Measurements from ENCODE around the gene JPT2.
"Not testable (repeated sequence)": the region's sequence is repeated elsewhere in the genome, so short reads cannot be mapped to it uniquely, and the experiment has no call there.

Gene JPT2

DNA sequence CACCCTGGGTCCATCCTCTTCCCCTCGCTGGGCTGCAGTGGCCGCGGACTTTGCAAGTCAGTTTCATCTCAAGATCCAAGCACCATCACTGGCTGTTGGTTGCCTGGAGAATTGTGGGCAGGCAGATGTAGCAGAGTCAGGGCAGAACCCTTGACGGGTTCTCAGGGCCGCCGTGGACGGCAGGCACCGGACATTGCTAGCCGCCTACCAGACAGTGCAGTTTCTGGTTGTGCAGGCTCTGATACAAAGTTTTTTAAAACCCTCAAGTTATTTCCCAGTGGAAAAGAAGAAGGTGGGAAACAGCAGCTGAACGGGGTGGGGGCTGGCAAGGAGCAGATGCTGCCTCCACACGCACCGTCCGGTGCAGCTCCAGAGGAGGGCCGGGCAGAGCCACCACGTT, 31.3 kb downstream of the JPT2 start:
- no peak for DNase-seq

DNA sequence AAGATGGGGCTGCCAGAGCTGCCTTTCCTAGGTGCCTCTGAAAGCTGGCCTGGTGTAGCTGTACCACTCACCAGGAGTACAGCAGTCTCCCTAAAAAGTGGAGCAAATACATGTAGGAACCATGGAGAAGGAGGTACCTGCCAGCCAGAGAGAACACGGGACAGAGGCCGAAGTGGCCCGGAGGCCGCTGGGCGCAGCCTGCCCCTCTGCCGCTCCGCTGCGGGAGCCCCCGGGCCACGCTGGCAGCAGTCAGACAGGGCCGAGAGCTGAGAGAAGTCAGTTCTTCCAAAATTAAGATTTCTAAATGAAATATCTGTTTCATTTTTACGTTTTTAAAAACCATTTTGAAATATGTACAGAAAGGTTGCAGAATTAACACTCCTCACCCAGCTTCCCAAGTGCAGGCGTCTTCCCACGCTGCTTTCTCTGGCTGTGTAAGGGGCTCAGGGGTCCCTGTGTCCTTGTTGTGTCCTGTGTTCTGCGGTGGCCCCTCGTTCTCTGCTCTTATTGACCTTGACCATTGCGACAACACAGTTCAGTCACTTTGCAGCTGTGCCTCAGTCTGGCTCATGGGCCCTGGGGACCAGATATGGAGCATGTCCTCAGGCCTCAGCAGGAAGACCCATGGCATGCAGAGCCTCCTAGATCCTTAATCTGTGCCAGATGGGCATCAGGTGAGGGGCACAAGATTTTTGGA, 32.9 kb downstream of the JPT2 start:
- no peak for DNase-seq

DNA sequence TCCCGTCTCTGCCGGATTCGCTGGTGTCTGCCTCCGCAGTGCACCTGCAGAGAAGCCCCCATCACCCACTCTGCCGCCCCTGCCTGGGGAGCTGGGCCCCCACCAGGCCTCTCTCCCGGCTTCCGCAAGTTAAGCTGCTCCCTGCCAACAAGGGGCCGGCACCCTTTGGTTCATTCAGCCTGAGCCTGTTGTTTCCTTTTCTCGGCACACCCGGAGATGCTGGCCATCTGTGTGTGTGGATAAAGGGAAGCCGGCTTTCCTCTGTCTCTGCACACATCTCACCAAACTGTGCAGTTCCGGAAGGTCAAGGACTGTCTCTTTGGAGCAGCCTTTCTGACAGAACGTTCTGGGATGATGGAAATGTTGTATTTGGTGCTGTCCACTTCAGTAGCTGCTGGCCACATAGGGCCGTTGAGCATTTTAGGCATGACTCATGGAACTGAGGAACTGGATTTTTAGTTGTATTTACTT, 34.7 kb downstream of the JPT2 start:
- no peak for DNase-seq

DNA sequence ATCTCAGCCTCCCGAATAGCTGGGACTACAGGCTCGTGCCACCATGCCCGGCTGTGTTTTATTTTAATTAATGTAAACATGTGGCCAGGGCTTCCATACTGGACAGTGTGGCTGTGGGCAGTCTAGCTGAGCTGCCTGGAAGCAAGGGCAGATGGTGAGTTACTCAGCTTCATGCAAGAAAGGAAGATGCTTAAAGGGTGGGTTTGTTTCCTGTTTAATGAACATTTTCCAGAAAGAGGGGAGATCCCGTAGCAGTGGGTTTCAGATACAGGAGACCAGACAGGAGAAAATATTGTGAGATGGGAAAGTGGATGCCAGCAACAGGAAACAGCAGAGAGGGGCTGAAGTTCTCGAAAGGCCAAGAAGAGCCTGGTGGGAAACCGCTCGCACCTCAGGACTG, 35.3 kb downstream of the JPT2 start:
- no peak for DNase-seq

DNA sequence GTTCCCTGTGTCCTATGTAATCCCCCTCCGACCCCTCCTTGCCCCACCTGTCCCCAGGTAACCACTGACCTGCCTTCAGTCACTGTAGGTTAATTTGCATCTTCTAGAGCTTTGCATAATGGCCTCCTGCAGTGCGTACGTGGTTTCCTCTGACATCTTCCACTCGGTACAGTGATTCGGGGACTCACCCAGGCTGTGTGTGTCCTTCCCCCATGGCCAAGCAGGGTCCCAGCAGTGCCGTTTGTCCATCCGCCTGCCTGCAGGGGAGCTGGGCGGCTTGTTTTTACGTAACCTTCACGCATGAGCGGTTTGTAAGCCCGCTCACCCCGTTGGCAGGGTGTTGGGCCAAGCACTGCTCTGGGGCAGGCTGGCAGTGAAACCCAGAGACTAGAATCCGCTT, 35.9 kb downstream of the JPT2 start:
- DNase-seq: no peak

DNA sequence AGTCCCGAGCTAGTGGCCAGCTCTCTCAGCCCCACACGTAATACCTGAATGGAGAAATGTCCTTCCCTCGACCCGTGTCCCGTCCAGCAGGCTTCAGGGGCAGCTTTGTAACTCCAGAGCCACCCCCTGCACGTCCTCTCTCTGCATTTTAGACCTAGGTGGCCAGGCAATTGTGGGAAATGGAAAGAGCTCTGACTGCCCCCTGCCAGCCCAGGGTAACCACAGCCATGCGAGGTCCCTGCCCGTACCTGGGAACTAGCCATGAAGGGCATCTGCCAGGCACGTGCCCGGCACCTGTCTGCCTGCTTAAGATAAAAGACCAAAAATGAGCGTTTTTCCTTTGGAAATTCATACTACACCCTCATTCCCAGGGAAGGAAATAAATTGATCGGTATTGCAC, 37.1 kb downstream of the JPT2 start:
- no peak for DNase-seq

DNA sequence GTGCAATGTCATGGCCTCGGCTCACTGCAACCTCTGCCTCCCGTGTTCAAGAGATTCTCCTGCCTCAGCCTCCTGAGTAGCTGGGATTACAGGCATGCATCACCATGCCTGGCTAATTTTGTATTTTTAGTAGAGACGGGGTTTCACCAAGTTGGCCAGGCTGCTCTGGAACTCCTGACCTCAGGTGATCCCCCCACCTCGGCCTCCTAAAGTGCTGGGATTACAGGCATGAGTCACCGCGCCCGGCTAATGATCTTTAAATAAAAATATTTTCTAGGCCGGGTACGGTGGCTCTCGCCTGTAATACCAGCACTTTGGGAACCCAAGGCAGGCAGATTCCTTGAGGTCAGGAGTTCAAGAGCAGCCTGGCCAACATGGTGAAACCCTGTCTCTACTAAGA, 40.2 kb downstream of the JPT2 start:
- not testable (repeated sequence) for DNase-seq

DNA sequence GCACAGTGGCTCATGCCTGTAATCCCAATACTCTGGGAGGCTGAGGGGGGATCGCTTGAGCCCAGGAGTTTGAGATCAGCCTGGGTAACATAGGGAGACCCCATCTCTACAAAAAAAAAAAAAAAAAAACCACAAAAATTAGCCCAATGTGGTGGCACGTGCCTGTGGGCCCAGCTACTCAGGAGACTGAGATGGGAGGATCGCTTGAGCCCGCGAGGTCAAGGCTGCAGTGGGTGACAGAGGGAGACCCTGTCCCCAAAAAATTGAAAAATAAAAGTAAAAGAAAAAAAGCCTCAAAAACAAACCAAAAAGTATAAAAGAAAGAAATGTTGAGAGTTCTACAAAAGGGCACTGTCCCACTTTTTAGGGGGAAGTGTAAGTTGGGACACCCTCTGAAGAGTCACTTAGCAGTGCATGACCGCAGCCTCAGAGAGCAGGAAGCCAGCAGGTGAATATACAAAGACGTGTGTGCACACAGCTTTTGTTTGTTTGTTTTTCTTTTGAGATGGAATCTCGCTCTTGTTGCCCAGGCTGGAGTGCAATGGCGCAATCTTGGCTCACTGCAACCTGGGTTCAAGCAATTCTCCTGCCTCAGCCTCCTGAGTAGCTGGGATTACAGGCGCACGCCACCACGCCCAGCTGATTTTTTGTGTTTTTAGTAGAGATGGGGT, 41.6 kb downstream of the JPT2 start:
- peak in 1 of 2 experiments; percentile 3 for DNase-seq

DNA sequence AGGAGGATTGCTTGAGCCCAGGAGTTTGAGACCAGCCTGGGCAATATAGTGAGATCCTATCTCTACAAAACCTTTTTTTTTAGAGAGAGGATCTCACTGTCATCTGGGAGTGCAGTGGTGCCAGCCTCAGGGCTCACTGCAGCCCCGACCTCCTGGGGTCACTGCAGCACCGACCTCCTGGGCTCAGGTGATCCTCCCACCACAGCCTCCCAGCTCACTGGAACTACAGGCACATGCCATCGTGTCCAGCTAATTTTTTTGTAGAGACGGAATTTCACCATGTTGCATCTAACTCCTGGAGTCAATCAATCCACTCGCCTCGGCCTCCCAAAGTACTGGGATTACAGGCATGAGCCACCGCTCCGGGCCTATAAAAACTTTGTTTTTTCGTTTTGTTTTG, 43.3 kb downstream of the JPT2 start:
- no peak for DNase-seq

DNA sequence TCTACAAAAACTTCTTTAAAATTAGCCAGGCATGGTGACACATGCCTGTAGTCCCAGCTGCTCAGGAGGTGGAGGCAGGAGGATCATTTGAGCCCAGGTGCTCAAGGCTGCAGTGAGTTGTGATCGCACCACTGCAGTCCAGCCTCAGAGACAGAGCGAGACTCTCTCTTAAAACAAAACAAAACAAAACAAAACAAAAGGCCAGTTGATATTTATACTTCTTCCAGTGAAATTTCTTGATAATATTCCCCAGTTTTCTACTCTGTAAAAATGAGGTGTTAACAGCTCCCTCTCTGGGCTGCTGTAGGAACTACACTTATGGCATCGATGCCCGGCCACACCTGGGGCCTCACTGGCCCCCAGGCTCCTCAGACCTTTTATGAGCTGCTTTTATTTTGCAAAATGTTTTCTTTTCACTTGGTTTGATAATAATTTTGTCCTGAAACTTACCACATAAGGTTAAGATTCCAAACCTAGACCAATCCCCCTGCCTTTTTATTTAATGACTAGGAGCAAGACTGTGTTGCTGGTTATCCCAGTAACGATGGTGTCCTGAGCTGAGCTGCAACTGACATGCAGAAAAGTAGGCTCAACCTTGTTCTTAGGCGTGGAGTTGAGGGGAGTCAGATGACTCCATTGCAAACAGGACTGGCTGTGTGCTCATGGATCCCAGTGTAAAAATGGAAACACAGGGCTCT, 45.5 kb downstream of the JPT2 start:
- peak in 1 of 2 experiments; percentile 22 for DNase-seq

DNA sequence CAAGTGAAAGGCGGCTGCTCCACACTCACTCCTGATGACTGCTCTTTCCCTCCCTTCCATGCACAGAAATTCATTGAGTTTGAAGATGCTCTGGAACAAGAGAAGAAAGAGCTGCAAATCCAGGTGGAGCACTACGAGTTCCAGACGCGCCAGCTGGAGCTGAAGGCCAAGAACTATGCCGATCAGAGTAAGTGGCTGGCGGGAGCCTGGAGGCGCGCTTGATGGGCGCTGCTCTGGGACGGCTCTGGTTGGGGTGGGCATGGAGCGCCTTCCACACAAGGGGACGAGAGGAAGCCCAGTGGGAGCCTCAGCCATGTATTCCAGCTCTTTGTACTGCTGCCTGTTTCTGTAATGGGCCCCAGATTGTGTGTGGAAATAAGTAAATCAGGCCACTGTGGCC, 46.4 kb downstream of the JPT2 start:
- DNase-seq: no peak

DNA sequence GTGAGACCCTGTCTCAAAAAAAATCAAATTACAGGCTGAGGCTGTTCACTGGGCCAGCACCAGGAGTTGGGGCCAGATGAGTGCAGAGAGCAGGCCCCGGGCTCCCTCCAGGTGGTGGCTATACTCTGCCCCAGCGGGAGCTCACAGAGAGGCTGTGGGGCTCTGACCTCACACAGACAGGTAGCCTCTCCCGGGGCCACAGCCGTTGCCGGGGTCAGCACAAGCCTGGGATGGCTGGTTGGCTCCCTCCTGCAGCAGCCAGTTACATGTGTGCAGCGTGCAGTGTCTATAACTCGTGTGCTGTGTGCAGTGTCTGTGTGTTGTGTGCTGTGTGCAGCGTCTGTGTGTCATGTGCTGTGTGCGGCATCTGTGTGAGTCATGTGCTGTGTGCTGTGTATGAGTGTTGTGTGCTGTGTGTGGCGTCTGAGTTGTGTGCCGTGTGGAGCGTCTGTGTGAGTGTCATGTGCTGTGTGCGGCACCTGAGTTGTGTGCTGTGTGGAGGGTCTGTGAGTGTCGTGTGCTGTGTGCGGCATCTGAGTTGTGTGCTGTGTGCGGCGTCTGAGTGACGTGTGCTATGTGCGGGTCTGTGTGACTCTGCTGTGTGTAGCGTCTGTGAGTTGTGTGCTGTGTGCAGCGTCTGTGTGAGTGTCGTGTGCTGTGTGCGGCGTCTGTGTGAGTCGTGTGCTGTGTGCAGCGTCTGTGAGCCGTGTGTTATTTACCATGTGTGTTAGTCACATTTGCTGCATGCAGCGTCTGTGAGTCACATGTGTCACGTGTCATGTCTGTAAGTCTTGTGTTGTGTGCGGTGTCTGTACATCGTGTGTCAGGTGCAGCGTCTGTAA, 48.8 kb downstream of the JPT2 start:
- no peak for DNase-seq

DNA sequence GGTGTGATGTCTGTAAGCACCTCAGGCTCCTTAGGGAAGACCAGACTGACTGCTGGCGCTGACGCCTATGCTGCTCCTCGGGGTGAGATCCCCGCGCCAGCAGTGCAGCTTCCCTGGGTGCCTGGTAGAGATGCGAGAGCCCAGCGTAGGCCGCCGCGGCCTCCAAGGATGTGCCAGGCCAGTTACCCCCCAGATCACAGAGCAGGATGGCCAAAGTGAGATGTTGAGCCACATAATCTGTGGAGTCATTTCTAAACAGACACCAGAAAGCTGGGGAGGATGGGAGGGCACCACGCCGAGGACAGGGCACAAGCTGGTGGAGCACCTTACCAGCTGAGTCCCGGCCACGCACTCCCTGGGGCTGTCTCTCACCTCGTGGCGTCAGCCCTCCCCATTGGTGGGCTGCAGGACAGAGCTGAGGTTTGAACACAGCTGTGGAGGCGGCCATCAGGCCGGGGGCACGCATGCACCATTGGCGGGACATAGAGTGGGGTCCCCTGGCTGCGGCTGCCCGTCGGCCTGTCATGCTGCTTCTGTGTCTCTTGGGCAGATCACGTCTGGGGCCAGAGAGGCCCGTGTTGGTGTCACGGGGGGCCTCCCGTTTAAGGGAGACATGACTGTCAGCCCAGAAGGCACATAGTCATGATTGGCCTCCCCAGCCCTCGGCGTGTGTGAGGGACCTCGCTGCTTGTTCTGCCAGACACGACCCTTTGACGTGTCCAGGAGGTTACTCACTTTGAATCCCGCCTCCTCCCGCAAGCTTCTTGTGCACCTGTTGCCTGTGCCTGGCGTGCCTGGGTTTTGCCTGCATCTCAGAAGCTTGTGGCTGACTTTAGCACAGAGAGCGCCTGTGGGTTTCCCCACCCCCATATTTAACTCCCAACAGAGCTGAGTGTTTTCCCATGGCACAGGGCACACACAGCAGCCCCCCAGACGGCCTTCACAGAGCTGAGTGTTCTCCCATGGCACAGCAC, 49.9 kb downstream of the JPT2 start:
- no peak for DNase-seq

DNA sequence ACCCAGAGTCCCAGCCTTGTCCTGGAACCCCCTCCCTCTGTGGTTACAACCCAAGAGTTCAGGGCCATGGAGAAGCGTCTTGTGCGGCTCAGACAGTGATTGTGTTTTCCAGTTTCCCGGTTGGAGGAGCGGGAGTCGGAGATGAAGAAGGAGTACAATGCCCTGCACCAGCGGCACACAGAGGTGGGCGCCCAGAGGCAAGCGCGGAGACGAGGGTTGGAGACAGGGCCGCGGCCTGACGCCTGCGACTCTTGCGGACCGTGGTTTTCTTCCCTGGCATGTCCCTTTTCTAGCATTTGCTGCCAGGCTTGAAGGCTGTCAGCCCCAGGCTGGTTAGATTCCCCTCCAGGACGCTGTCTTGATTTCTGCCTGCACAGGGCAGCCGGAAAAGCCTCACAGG, 50.9 kb downstream of the JPT2 start:
- no peak for DNase-seq

DNA sequence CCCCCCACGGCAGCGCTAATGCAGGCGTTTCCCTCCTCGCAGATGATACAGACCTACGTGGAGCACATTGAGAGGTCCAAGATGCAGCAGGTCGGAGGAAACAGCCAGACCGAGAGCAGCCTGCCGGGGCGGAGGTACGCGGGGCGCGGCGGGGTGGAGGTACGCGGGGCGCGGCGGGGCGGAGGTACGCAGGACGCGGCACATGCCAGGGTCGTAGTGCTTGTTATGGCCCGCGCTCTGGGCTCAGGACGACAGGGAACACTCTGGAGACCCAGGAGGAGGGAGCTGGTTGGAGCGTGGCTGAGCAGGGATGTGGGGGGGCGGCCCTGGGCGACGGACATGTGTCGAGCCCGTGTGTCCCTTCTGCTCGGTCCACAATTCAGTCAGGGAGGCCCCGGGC, 51.4 kb downstream of the JPT2 start:
- DNase-seq: no peak

DNA sequence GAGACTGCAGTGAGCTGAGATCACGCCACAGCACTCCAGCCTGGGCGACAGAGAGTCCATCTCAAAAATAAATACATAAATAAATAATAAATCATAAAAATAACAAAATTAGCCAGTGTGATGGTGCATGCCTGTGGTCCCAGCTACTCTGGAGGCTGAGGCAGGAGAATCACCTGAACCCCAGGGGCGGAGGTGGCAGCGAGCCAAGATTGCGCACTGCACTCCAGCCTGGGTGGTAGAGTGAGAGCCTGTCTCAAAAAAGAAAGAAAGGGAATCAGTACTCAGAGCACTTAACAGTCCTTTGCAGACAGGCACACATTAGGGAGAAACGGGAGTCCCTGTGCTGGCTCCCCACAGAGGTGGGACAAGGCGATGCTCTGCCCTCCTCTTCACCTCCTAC, 53.0 kb downstream of the JPT2 start:
- DNase-seq: no peak

DNA sequence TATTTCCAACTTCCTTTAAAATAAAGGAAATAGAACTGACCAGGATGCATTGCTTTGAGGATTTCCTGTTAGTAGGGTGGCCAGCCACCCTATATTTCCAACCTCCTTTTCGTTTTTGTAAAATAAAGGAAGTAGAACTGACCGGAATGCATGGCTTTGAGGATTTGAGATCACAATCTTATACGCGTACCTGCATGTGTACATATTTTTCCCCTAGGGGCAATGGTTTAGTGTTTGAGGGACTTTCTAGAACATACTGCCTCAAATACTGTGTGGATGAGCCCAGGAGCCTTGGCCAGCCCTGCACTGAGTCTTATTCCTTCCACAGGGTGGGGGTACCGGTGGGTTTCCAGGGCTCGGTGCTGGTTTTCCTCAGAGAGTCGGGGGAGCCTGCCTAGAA, 53.5 kb downstream of the JPT2 start:
- no peak for DNase-seq

DNA sequence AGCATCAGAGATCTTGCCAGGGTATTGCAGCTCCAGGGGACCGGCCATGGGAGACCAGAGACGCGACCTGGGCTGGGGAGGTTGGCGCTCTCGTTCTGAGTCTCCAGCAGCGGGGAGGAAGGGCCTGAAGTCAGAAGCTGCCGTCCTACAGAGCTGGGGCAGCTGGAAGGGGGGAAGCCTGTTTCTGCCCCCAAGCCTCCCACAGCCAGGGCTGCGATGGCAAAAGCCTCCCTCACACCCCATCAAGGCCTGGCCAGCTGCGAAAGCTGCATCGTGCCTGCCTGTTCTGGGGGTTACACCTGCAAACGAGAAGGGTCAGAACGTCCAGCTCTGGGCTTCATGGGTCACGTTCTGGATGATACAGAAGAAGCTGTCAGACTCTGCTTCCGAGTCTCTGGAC, 54.0 kb downstream of the JPT2 start:
- DNase-seq: no peak

DNA sequence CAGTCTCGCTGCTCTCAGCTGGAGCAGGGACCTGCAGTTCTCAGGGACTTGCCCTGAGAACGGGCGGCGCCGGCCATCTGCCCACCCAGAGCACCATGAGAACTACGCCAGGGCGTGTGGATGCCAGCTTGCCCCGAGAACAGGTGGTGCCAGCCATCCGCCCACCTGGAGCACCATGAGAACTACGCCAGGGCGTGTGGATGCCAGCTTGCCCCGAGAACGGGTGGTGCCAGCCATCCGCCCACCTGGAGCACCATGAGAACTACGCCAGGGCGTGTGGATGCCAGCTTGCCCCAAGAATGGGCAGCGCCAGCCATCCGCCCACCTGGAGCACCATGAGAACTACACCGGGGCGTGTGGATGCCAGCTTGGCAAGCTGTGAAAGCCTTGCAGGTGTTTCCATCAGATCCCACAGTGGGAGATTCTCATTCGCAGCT, 54.5 kb downstream of the JPT2 start:
- not testable (repeated sequence) for DNase-seq

DNA sequence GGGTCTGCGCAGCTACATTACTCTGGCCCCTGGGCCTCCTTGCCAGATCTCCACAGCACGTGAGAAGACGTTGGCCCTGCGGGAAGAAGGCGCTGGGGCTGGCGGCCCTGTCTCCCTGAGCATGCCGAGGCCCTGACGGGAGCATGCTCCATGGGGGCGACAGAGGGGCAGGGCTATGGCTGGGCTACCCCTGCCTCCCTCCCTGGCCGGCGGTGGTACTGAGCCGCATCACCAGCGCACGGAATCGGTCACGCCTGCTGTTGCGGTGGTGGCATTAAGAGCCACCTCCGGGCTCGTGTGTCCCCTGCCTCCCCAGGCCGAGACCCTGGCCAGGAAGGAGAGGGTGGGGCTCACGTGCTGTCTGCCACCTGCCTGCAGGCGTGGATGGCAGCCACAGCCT, 56.0 kb downstream of the JPT2 start:
- no peak for DNase-seq

DNA sequence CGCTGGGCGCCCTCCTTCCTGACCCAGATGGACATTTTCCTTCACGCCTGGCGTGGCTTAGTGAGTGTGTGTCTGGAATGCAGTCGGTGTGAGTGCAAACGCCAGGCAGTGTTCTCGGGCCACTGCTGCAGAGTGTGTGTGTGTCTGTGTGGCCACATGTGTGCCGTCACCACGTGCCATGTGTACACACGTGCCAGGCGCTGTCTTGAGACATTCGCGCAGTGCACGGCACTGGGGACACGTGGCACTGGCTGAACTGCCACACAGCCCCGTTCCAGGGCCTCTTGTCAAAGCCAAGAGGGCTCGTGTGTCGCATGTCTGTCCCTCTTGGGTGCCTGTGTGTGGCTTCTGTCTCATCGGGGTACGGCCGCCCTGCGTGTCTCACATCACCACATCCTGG, 56.7 kb downstream of the JPT2 start:
- no peak for DNase-seq

DNA sequence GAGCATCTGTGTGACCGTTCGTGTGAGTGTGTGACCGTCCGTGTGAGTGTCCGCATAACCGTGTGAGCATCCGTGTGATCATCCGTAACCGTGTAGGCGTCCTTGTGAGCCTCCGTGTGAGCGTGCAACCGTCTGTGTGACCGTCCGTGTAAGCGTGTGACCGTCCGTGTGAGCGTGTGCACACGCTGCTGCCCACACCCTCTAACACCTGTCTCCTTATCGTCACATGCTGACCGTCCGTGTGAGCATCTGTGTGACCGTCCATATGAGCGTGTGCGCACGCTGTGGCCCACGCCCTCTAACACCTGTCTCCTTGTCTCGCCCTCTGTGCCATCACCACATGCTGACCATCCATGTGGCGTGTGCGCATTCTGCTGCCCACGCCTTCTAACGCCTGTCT, 62.2 kb downstream of the JPT2 start:
- no peak for DNase-seq

Data from SW 1271 (cell line).